ENCODE data around the gene LCE5A. TPM values are rescaled to one million over a fixed set of nuclear protein-coding genes. Genes with fewer than 3 reads are reported as not detected.

LCE5A gene
- total RNA-seq, 2 experiments from 2014 or later, result not detected

DNA sequence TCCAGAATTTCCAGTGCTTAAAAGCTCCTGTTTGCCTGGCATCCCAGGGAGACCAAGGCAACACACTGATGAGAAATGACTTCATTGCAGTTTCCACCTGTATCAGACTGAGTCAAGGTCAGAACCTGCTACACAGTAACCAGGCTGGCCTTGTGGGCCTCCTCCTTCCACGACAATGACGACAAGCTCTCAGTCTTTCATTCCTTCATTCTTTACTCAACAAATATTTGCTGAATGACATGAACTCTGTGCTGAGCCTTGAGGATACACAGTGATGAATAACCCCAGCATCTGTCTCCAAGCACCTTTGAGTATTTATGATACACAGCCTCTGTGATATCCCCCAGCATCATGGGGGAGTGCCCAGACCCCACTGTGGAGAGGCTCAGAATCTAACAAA is 8.9 kb upstream of the LCE5A start:
- H3K27ac Mint-ChIP-seq, result no peak overlapping the region
- H3K27me3 Mint-ChIP-seq, result peaks cover 7% of the 10 kb centered on the region
- ATAC-seq (no peak), DNase-seq (no peak)
- no peaks in the 10 kb centered on the region for H3K36me3 Mint-ChIP-seq
- no peaks in the 10 kb centered on the region for H3K4me1 Mint-ChIP-seq
- H3K4me3 Mint-ChIP-seq, result no peak overlapping the region
- H3K9me3 Mint-ChIP-seq (ENCODE audit: low read depth), result no peaks in the 10 kb centered on the region
- CTCF ChIA-PET, result no interaction called here

DNA sequence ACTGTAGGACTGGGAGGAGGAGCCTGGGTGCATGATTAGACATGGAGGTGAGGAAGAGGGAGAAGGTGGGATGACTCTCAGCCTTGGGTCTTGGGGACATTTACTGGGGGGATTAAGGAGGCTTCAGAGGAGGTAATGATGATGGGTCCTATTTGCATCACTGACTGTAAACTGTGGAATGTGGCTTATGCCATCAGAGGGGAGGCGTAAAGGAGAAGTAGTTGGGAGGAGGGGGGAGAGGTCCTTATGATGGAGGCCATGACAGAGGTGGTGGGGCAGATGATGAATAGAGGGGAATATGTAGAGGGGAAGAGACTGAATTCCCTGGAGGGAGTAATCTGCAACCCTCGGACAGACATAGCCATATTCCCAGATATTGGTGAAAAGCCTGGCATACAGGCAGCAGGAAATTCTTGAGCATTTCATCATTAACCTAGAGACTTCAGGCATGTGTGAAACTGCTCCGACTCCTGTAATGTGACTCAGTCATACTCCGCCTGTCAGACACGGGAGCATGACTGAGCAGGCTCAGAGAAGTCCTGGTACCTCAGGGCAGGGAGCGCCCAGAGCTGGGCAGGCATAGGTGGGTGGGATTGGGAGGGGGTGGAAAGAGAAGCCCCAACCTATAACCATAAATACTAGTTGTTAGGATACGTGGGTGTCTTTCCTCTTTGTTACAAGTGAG is 8.0 kb upstream of the LCE5A start:
- Mint-ChIP-seq H3K9me3 (ENCODE audit: low read depth) (no peaks in the 10 kb centered on the region), H3K4me3 (no peak overlapping the region), H3K27me3 (peaks cover 4% of the 10 kb centered on the region), H3K36me3 (no peaks in the 10 kb centered on the region), H3K27ac (no peak overlapping the region), H3K4me1 (no peaks in the 10 kb centered on the region)
- no peak for DNase-seq
- CTCF ChIA-PET, result no interaction called here
- ATAC-seq, result no peak

DNA sequence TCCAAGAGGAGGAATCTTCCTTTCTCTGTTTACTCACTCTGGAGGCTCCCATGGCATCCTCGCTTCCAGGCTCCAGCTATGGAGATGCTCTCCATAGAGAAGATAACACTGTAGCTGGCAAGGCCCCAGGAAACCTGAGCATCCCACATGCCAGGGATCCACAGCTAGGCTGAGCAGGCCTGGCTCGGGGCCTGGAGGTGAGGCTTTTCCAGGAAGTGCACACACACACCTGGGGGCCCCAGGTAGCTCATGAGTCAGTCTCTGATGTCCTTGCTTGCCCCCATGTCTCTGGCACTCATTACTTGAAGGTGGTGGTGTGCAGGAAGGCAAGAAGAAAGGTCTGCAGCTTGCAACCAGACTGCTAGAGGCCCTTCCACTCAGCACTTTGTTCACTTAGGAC is 5.5 kb upstream of the LCE5A start:
- Mint-ChIP-seq H3K4me3 (no peak overlapping the region), H3K36me3 (no peaks in the 10 kb centered on the region), H3K4me1 (no peaks in the 10 kb centered on the region), H3K27me3 (peaks cover 13% of the 10 kb centered on the region), H3K9me3 (ENCODE audit: low read depth) (no peaks in the 10 kb centered on the region), H3K27ac (no peak overlapping the region)
- CTCF ChIA-PET, result no interaction called here
- DNase-seq (no peak), ATAC-seq (no peak)

DNA sequence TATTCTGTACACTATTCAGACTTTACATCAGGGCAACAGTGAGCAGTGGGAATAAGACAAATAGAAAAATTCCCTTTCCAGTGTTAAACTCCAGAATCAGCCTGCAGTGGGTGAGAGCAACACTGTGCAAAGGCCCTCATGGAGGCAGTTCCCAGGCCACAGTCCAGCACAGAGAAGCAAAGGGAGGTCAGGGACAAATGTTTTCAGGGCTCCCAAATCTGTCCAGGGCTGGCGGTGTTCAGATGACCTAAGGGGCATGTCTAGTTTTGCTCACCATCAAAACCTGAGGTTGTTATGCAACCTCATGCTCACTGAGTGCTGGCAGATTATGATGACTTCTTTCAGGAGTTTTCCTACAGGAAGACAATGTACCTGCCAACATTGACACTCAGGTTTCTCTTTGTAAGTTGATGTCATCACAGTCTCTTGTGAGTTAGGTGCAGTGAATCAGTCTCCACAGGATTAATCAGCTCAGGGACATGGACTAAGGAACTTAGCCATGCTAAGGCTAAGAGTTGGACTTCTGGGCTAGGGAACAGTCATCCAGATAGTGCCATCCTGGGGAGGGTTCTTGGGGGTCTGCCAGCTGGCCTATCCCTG is 3.6 kb upstream of the LCE5A start:
- H3K27ac Mint-ChIP-seq, result no peak overlapping the region
- no peaks in the 10 kb centered on the region for H3K4me1 Mint-ChIP-seq
- CTCF ChIA-PET, result no interaction called here
- no peaks in the 10 kb centered on the region for H3K9me3 Mint-ChIP-seq (ENCODE audit: low read depth)
- no peaks in the 10 kb centered on the region for H3K36me3 Mint-ChIP-seq
- H3K4me3 Mint-ChIP-seq, result no peak overlapping the region
- DNase-seq (no peak), ATAC-seq (no peak)
- H3K27me3 Mint-ChIP-seq, result peaks cover 27% of the 10 kb centered on the region

DNA sequence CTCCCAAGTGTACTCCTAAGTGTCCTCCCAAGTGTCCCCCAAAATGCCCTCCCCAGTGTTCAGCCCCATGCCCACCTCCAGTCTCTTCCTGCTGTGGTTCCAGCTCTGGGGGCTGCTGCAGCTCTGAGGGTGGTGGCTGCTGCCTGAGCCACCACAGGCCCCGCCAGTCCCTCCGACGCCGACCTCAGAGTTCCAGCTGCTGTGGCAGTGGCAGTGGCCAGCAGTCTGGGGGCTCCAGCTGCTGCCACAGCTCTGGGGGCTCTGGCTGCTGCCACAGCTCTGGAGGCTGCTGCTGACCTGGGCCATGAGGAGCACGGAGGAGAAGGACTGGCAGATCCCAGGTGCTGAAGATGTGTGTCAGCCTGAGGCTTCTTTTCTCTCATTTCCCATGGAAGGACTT is 993 bp downstream of the LCE5A start:
- DNase-seq (no peak), ATAC-seq (no peak)
- H3K27ac Mint-ChIP-seq, result no peak overlapping the region
- H3K4me3 Mint-ChIP-seq, result no peak overlapping the region
- H3K27me3 Mint-ChIP-seq, result peaks cover 63% of the 10 kb centered on the region
- CTCF ChIA-PET, result no interaction called here
- H3K9me3 Mint-ChIP-seq (ENCODE audit: low read depth), result no peaks in the 10 kb centered on the region
- no peaks in the 10 kb centered on the region for H3K4me1 Mint-ChIP-seq
- no peaks in the 10 kb centered on the region for H3K36me3 Mint-ChIP-seq

DNA sequence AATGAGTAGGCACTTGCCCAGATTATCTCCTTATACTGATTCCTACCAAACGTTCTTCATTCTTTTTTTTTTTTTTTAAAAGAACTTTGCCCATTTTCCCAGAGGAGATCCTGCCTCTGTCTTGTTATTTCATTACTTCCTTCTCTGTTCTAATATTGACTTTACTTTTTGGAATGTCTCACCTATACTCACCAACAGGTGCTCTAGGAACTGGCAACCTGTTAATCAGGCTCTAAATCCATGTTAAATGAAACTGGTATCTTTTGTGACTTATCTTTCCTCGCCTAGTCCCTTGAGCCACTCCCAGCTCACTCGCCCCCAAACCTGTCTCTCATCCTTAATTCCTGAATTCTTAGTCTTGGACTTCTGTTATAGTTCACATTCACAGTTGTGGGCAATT is 2.5 kb downstream of the LCE5A start:
- H3K27me3 Mint-ChIP-seq, result peaks cover 75% of the 10 kb centered on the region
- H3K9me3 Mint-ChIP-seq (ENCODE audit: low read depth), result no peaks in the 10 kb centered on the region
- no peak overlapping the region for H3K4me3 Mint-ChIP-seq
- H3K4me1 Mint-ChIP-seq, result no peaks in the 10 kb centered on the region
- H3K36me3 Mint-ChIP-seq, result no peaks in the 10 kb centered on the region
- ATAC-seq (no peak), DNase-seq (no peak)
- no peak overlapping the region for H3K27ac Mint-ChIP-seq
- CTCF ChIA-PET, result no interaction called here

DNA sequence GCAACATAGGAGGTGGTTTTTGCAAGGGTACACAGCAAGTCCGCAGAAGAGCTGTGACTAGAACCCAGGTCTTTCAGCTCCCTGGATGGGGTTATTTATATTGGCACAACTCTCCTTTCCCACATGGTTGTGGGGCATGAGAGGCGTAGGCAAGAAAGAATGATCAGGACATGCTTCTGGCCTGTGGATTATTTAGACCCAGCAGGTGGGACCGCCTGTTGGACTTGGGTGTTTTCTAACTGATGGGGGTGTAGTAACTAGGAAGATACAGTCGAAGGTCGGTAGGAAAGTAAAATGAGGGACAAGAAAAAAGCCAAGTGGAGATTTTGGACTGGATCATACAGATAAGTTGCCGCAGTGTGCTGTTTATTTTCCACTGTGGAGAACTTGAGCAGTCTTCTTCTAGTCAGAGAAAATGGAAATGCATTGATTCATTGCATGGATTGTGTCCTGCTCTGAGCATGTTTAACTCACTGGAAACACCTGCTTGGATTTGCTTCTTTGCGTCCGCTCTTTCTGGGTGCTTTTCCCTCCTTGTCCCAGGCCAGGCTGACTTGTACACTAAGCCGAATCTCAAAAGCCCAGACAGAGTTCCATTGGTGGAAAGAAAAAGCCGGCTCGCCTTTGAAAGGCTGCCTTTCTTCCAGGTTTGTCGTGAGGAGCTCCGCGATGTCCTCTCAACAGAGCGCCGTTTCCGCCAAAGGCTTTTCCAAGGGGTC is 4.3 kb downstream of the LCE5A start:
- no peak for DNase-seq
- H3K4me3 Mint-ChIP-seq, result no peak overlapping the region
- no peaks in the 10 kb centered on the region for H3K36me3 Mint-ChIP-seq
- no peaks in the 10 kb centered on the region for H3K4me1 Mint-ChIP-seq
- no peak overlapping the region for H3K27ac Mint-ChIP-seq
- CTCF ChIA-PET, result no interaction called here
- peaks cover 68% of the 10 kb centered on the region for H3K27me3 Mint-ChIP-seq
- no peaks in the 10 kb centered on the region for H3K9me3 Mint-ChIP-seq (ENCODE audit: low read depth)
- ATAC-seq, result no peak

DNA sequence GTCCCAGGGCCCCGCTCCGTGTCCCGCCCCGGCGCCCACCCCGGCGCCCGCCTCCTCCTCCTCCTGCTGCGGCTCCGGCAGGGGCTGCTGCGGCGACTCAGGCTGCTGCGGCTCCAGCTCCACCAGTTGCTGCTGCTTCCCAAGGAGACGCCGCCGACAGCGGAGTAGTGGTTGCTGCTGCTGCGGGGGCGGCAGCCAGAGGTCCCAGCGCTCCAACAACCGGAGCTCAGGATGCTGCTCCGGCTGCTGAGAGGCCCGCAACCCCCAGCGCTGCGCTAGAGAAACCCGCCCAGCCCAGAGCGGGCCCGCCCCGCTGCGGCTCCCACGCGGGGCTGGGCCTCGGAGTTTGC is 4.8 kb downstream of the LCE5A start:
- CTCF ChIA-PET, result no interaction called here
- ATAC-seq (no peak), DNase-seq (no peak)
- no peaks in the 10 kb centered on the region for H3K4me1 Mint-ChIP-seq
- peaks cover 65% of the 10 kb centered on the region for H3K27me3 Mint-ChIP-seq
- H3K36me3 Mint-ChIP-seq, result no peaks in the 10 kb centered on the region
- H3K4me3 Mint-ChIP-seq, result no peak overlapping the region
- no peak overlapping the region for H3K27ac Mint-ChIP-seq
- H3K9me3 Mint-ChIP-seq (ENCODE audit: low read depth), result no peaks in the 10 kb centered on the region

DNA sequence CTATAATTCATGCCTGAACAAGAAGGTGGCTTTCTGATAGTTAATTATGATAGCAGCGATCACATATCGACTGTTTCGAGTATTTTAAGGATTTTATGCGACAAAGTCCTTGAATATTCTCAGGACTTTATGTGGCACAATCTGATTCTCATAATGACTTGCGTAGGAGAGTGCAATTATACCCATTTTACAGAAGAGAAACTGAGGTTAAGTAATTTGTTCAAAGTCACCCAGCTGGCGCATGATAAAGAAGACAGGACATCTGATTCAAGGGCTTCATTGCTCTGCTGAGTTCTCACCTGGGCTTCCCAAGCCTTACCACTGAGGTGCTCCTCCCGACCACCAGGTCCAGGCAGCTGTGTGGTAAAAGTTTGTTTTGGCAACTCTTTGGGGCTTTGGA is 5.5 kb downstream of the LCE5A start:
- no peak for ATAC-seq
- Mint-ChIP-seq H3K9me3 (ENCODE audit: low read depth) (no peaks in the 10 kb centered on the region), H3K27me3 (peaks cover 59% of the 10 kb centered on the region), H3K4me3 (no peak overlapping the region), H3K27ac (no peak overlapping the region), H3K36me3 (no peaks in the 10 kb centered on the region), H3K4me1 (no peaks in the 10 kb centered on the region)
- no peak for DNase-seq
- CTCF ChIA-PET, result no interaction called here

DNA sequence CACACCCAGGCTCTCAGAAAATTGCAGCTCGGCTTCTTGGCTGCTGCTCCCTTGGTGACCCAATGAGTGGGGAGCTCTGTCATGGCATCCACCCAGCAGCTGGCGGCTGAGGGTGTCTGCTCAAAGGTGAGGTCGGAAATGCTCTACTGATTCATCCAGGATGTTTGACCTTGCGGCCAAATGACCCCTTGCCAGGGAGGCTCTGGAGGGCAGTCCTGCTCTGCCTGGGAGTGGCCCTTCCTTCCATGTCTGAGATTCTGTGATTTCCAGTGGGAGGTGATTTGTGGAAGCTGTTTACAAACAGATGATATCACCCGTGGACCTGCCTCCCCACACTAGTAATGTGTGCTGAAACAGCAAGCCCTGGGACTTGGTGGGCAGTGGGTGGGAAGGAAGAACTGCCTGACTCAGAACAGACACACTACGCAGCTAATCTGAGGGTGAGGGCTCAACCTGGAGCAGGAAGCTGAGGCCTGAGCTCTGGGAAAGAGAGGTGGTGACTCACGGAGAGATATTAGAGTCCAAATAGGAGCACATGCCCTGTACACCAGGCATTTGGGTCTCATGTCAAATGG is 6.7 kb downstream of the LCE5A start:
- H3K9me3 Mint-ChIP-seq (ENCODE audit: low read depth), result no peaks in the 10 kb centered on the region
- H3K4me3 Mint-ChIP-seq, result no peak overlapping the region
- DNase-seq (no peak), ATAC-seq (no peak)
- H3K27me3 Mint-ChIP-seq, result peaks cover 50% of the 10 kb centered on the region
- no peak overlapping the region for H3K27ac Mint-ChIP-seq
- CTCF ChIA-PET, result no interaction called here
- H3K36me3 Mint-ChIP-seq, result no peaks in the 10 kb centered on the region
- H3K4me1 Mint-ChIP-seq, result no peaks in the 10 kb centered on the region

DNA sequence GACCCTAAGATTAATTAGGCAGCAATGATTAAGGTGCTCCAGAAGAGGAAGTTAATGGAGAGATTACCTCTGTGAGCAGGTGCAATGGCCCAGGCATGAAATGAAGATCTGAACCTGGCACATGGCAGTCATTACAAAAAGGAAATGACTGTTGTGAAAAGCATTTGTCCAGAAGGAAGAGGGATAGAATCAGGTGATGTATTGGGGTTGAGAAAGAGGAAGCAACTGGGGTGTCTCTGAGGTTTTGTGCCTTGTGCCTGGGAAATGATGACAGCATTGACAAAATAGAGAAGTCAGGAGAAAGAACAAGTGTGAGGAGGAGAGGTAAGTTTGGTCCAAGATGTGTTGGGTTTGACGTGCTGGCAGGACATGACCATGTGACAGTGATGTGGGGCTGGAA is 9.2 kb downstream of the LCE5A start:
- Mint-ChIP-seq H3K27me3 (peaks cover 39% of the 10 kb centered on the region), H3K9me3 (ENCODE audit: low read depth) (no peaks in the 10 kb centered on the region), H3K36me3 (no peaks in the 10 kb centered on the region), H3K4me1 (no peaks in the 10 kb centered on the region), H3K27ac (no peak overlapping the region), H3K4me3 (no peak overlapping the region)
- DNase-seq (no peak), ATAC-seq (no peak)
- CTCF ChIA-PET, result no interaction called here

DNA sequence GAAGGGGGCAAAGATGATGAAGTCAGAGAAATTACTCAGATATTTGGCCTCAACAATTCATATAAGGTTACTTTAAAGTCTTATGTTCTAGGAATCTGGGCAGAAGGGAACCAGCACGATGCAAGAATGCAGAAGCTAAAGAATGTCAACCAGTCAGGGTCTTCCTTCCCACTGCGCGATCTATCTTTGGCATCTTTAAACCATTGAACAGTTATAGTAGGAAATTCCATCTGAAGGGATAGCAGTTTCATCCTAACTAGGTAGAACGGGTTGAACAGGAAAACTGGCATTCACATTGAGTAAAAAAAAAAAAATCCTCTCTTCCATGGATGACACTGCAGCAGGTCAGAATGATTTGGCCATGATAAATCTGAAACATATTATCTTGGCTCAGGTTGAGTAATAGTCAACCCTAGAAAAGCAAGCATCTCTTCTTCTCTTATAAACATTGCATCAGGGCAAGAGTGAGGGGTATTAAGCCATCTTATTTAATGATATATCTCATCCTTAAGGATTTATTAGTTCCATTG is 10.0 kb downstream of the LCE5A start:
- CTCF ChIA-PET, result no interaction called here
- no peak for DNase-seq
- peaks cover 35% of the 10 kb centered on the region for H3K27me3 Mint-ChIP-seq
- H3K4me1 Mint-ChIP-seq, result no peaks in the 10 kb centered on the region
- no peak overlapping the region for H3K4me3 Mint-ChIP-seq
- ATAC-seq, result no peak
- H3K9me3 Mint-ChIP-seq (ENCODE audit: low read depth), result no peaks in the 10 kb centered on the region
- no peak overlapping the region for H3K27ac Mint-ChIP-seq
- H3K36me3 Mint-ChIP-seq, result no peaks in the 10 kb centered on the region

DNA sequence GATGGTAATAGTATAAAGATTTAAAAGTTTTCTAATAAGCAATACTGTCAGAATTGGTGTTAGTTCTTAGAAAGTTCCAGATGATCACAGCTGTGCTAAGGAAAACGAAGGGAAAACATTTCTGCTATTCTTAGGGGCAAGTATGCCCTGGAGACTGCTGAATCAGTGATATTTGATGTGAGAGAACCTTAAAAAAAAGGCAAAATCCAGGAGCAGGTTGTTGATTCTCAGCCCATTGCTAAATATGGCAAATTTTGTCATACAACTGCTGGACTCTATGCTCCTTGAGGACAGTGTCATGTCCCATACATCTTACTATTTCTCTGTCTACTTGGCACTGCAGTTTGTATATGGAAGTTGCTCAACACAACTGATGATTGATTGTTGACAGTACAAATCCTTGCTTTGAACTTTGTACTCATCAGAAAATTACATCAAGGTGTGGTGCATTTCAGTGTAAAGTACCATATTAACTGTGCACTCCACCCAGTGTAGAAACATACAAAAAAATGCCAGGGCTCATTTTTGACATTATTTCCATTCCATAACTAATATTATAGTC is 14.6 kb downstream of the LCE5A start:
- Mint-ChIP-seq H3K27ac (no peak overlapping the region), H3K36me3 (no peaks in the 10 kb centered on the region), H3K9me3 (ENCODE audit: low read depth) (no peaks in the 10 kb centered on the region), H3K4me1 (no peaks in the 10 kb centered on the region), H3K4me3 (no peak overlapping the region), H3K27me3 (peaks cover 32% of the 10 kb centered on the region)
- ATAC-seq (no peak), DNase-seq (no peak)
- CTCF ChIA-PET, result no interaction called here
